HCT116 (cell line): ENCODE measurements around the gene HOXC12. TPM values are rescaled to one million over a fixed set of nuclear protein-coding genes. Genes with fewer than 3 reads are reported as not detected.

Experiments
- ATAC-seq: fragments of 200-7000 bp; cut with Tn5 transposase; 2 replicates; pipeline ENCODE4 v1.9.1; 2020; ENCODE audit warnings: mild to moderate bottlenecking, moderate library complexity
- BruUV-seq: library from RNA; stranded (reverse); fragments of 400-500 nt; replicated peaks from 2 replicates; lab custom pipeline; 2021; lab: Mats Ljungman, UMichigan
- CTCF ChIA-PET: fragments of 300-600 bp; sonication (Branson Sonifier 250); formaldehyde crosslinking; loops from one replicate; lab custom pipeline; 2021; ENCODE audit warnings: antibody characterized with exemption; lab: Charles Lee
- POLR2A ChIA-PET: fragments of 300-600, 350-600 bp; sonication (Branson Sonifier 250); formaldehyde crosslinking; loops from one replicate; lab custom pipeline; 2021; ENCODE audit warnings: antibody characterized with exemption; lab: Charles Lee
- RAD21 ChIA-PET, 2 experiments: fragments of 300-600 bp; sonication (Branson Sonifier 250); formaldehyde crosslinking; loops; one replicate each; lab custom pipeline; 2023; ENCODE audit warnings: low total read pairs in 2 of 2; ENCODE audit not compliant: uncharacterized antibody in 2 of 2, unreplicated experiment in 2 of 2, low non-redundant PET in 1 of 2; lab: Charles Lee
- DNase-seq: peaks from one replicate; pipeline ENCODE4 v3.0.0-alpha.2; 2010; ENCODE audit warnings: low read depth, low spot score
- H2AFZ ChIP-seq: fragments of 200-600 bp; shearing (Covaris generic), sonication (generic); 2 replicates; pipeline ENCODE4 v1.6.1; 2017; ENCODE audit warnings: low read depth, mixed run types, mixed read lengths, antibody characterized with exemption, low read length; ENCODE audit not compliant: poor library complexity, severe bottlenecking
- H3K27ac ChIP-seq: 2 replicates; pipeline ENCODE4 v1.5.1; 2012; ENCODE audit warnings: low read depth, low read length
- H3K27me3 ChIP-seq: fragments of 200-600 bp; sonication (generic); 2 replicates; pipeline ENCODE4 v1.6.1; 2016; ENCODE audit warnings: mixed run types, low read length, mixed read lengths; ENCODE audit not compliant: insufficient read depth
- H3K36me3 ChIP-seq, 2 experiments: fragments of 200-500 bp in 1 of 2; fragments of 200-600 bp in 1 of 2; sonication (Bioruptor generic) in 1 of 2; sonication (generic) in 1 of 2; 2 replicates each; pipeline versions ENCODE4 v1.5.1 to v1.6.1; 2014 to 2016; ENCODE audit warnings: low read length in 2 of 2, inconsistent platforms in 1 of 2, mixed read lengths in 1 of 2, mixed run types in 1 of 2; ENCODE audit not compliant: insufficient read depth in 2 of 2, control insufficient read depth in 1 of 2
- H3K4me1 ChIP-seq, 2 experiments: fragments of 200-600 bp in 1 of 2; sonication (generic) in 1 of 2; 2 replicates each; pipeline versions ENCODE4 v1.5.1 to v1.6.1; 2012 to 2017; ENCODE audit warnings: low read length in 2 of 2, inconsistent platforms in 1 of 2, mild to moderate bottlenecking in 1 of 2, mixed read lengths in 1 of 2, mixed run types in 1 of 2, moderate library complexity in 1 of 2; ENCODE audit not compliant: insufficient read depth in 2 of 2, control insufficient read depth in 1 of 2
- H3K4me2 ChIP-seq: fragments of 200-600 bp; sonication (generic); 2 replicates; pipeline ENCODE4 v1.6.1; 2017; ENCODE audit warnings: mixed run types, low read length, mixed read lengths
- H3K4me3 ChIP-seq, 2 experiments: fragments of 200-600 bp in 1 of 2; sonication (generic) in 1 of 2; replicated peaks in 1 of 2; 2 replicates each; pipeline ENCODE4 v1.5.1; 2011 to 2016; ENCODE audit warnings: low read length in 2 of 2, control low read depth in 1 of 2, low read depth in 1 of 2, mild to moderate bottlenecking in 1 of 2, mixed read lengths in 1 of 2, mixed run types in 1 of 2
- H3K79me2 ChIP-seq: fragments of 200-600 bp; sonication (generic); 2 replicates; pipeline ENCODE4 v1.6.1; 2017; ENCODE audit warnings: mild to moderate bottlenecking, mixed run types, low read length, moderate library complexity, mixed read lengths; ENCODE audit not compliant: insufficient read depth
- H3K9ac ChIP-seq: fragments of 200-600 bp; sonication (generic); 2 replicates; pipeline ENCODE4 v1.6.1; 2016; ENCODE audit warnings: low read length, mixed read lengths
- H3K9me2 ChIP-seq: fragments of 200-600 bp; sonication (generic), shearing (Covaris generic); 2 replicates; pipeline ENCODE4 v1.6.1; 2017; ENCODE audit warnings: mixed run types, mild to moderate bottlenecking, moderate library complexity; ENCODE audit not compliant: insufficient read depth
- H3K9me3 ChIP-seq, 2 experiments: fragments of 200-500 bp in 1 of 2; fragments of 200-600 bp in 1 of 2; sonication (Bioruptor generic) in 1 of 2; sonication (generic) in 1 of 2; 2 replicates each; pipeline ENCODE4 v1.6.1; 2014 to 2017; ENCODE audit warnings: low read length in 2 of 2, mixed read lengths in 2 of 2, inconsistent platforms in 1 of 2, low read depth in 1 of 2, mild to moderate bottlenecking in 1 of 2, mixed run types in 1 of 2, moderate library complexity in 1 of 2; ENCODE audit not compliant: control insufficient read depth in 1 of 2, insufficient read depth in 1 of 2
- H4K20me1 ChIP-seq: fragments of 200-600 bp; sonication (generic), shearing (Covaris generic); 2 replicates; pipeline ENCODE4 v1.6.1; 2017; ENCODE audit warnings: mixed run types, mild to moderate bottlenecking, moderate library complexity; ENCODE audit not compliant: insufficient read depth
- CEBPB ChIP-seq: IDR thresholded peaks from 2 replicates; pipeline ENCODE4 v1.6.1; 2012; ENCODE audit warnings: low read depth
- ELF1 ChIP-seq: IDR thresholded peaks from 2 replicates; pipeline ENCODE4 v1.6.1; 2012; ENCODE audit warnings: low read depth, borderline replicate concordance
- POLR2A ChIP-seq: IDR thresholded peaks from 2 replicates; pipeline ENCODE4 v1.7.0; 2011; ENCODE audit warnings: borderline replicate concordance; ENCODE audit not compliant: insufficient read depth, insufficient read length; ENCODE audit errors: extremely low read depth
- POLR2AphosphoS5 ChIP-seq: IDR thresholded peaks from 2 replicates; pipeline ENCODE4 v1.6.1; 2011; ENCODE audit warnings: mild to moderate bottlenecking, low read depth, low read length, moderate library complexity
- RAD21 ChIP-seq: IDR thresholded peaks from 2 replicates; pipeline ENCODE4 v1.6.1; 2012; ENCODE audit warnings: low read depth, mild to moderate bottlenecking
- SP1 ChIP-seq: IDR thresholded peaks from 2 replicates; pipeline ENCODE4 v1.6.1; 2012; ENCODE audit warnings: low read depth
- ZFX ChIP-seq: fragments of 450-650 bp; IDR thresholded peaks from 2 replicates; pipeline ENCODE4 v1.6.1; 2017
- intact Hi-C: fragments of 100-400 bp; cut with micrococcal nuclease; formaldehyde crosslinking; loops from 2 replicates; pipeline ENCODE4 v1.10.0; 2022
- total RNA-seq: library from RNA; stranded (reverse); gene quantifications from one replicate; pipeline ENCODE4 v1.2.1, GENCODE V29; 2021; ENCODE audit not compliant: unreplicated experiment
- TF ChIP-seq, protein P1 (sequence below): IDR thresholded peaks from 2 replicates; pipeline ENCODE4 v1.6.1; 2011; ENCODE audit warnings: mild to moderate bottlenecking, low read length, moderate library complexity; ENCODE audit not compliant: insufficient replicate concordance; ENCODE audit errors: extremely low read depth

The HOXC12 gene
- total RNA-seq, 1 experiment from 2014 or later: not detected

DNA sequence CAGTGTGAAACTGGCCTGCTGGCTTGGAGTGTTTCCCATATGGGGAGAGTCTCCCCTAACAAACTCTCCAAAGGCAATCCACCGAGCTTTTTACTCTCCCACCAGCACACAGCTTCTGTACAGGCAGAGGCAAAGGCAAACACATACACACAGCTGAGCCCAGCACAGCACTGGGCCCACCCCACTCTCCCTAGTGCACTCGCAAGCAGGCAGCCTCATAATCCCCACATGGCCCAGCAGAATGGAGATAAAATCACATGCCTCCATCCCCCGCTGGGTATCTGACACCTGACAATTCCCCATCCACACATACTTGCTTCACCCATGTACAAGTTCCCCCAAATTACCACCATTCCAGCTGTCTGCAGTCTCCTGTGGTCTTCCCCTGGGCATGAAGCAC, 3.4 kb downstream of the HOXC12 start:
- intact Hi-C loops: no loop called here
- Histone ChIP-seq H3K4me2 (no peak overlapping the region), H4K20me1 (no peaks in the 10 kb centered on the region), H3K4me1 (peaks cover 6% of the 10 kb centered on the region in 2 experiments), H3K79me2 (no peaks in the 10 kb centered on the region), H2AFZ (no peak overlapping the region), H3K9ac (no peak overlapping the region), H3K36me3 (no peaks in the 10 kb centered on the region), H3K9me2 (no peaks in the 10 kb centered on the region), H3K27ac (no peak overlapping the region), H3K4me3 (no peak overlapping the region), H3K9me3 (no peaks in the 10 kb centered on the region), H3K27me3 (no peaks in the 10 kb centered on the region)
- DNase-seq (no peak), ATAC-seq (no peak)
- TF ChIP-seq ELF1 (no peak), CEBPB (no peak), POLR2AphosphoS5 (no peak)
- ChIA-PET POLR2A (interaction anchor here (0.6 kb wide), 1 partner anchor 286 kb away, joined by 3 read pairs; no protein-coding TSS in a partner anchor), CTCF (interaction anchor here (1.3 kb wide), 1 partner anchor 243 kb away, joined by 3 read pairs; no protein-coding TSS in a partner anchor), RAD21 (no interaction called here)
- BruUV-seq: no TSS peak

DNA sequence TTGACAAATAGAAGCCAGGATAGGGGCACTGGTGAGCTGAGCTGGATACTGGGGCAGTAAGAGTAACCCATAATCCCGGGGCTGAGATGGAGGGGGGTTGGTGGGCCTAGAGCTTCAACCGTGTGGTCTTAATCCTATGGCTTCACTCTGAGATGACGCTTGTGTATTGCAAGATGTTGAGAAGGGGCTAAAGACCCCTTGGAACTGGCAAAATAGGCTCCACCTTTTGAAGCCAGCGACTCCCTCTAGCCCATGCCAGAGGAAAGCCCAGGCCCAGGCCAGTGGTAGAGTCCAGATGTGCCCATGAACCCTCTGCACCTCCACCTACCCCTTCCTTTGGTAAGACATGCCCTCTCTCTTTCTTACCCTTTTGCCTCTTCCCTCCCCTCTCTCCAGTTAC, 4.6 kb downstream of the HOXC12 start:
- Histone ChIP-seq H3K36me3 (no peaks in the 10 kb centered on the region), H3K27ac (no peak overlapping the region), H3K4me2 (no peak overlapping the region), H3K79me2 (no peaks in the 10 kb centered on the region), H3K27me3 (no peaks in the 10 kb centered on the region), H4K20me1 (no peaks in the 10 kb centered on the region), H3K9ac (no peak overlapping the region), H2AFZ (no peak overlapping the region), H3K4me1 (no peaks in the 10 kb centered on the region), H3K9me2 (no peaks in the 10 kb centered on the region), H3K4me3 (no peak overlapping the region), H3K9me3 (no peaks in the 10 kb centered on the region)
- ChIA-PET POLR2A (no interaction called here), CTCF (no interaction called here), RAD21 (no interaction called here)
- ATAC-seq (no peak), DNase-seq (no peak)
- TF ChIP-seq RAD21 (no peak), SP1 (no peak), ELF1 (no peak), POLR2A (no peak), ZFX (no peak), POLR2AphosphoS5 (no peak)
- TF ChIP-seq, protein P1, sequence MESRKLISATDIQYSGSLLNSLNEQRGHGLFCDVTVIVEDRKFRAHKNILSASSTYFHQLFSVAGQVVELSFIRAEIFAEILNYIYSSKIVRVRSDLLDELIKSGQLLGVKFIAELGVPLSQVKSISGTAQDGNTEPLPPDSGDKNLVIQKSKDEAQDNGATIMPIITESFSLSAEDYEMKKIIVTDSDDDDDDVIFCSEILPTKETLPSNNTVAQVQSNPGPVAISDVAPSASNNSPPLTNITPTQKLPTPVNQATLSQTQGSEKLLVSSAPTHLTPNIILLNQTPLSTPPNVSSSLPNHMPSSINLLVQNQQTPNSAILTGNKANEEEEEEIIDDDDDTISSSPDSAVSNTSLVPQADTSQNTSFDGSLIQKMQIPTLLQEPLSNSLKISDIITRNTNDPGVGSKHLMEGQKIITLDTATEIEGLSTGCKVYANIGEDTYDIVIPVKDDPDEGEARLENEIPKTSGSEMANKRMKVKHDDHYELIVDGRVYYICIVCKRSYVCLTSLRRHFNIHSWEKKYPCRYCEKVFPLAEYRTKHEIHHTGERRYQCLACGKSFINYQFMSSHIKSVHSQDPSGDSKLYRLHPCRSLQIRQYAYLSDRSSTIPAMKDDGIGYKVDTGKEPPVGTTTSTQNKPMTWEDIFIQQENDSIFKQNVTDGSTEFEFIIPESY: no peak
- no TSS peak for BruUV-seq
- intact Hi-C loops: no loop called here
